Esophagus muscularis mucosa (tissue), 3 donors: ENCODE results near the gene MGAT5B.
"Not testable (repeated sequence)": the region's sequence is repeated elsewhere in the genome, so short reads cannot be mapped to it uniquely, and the experiment has no call there.

ENCODE experiments used
- POLR2A ChIP-seq: fragments of 450-650 bp; IDR thresholded peaks from one replicate; pipeline ENCODE4 v1.6.1; 2017; ENCODE audit warnings: antibody characterized with exemption, moderate library complexity, mild to moderate bottlenecking, low read depth
- POLR2AphosphoS5 ChIP-seq, 2 donors: sonication (generic); formaldehyde crosslinking; IDR thresholded peaks; one replicate each; pipeline ENCODE4 v1.6.1; 2017; ENCODE audit warnings: antibody characterized with exemption in 2 of 2
- TF ChIP-seq, protein P1 (sequence below), 3 experiments: fragments of 200-600 bp in 2 of 3; fragments of 450-650 bp in 1 of 3; sonication (generic) in 2 of 3; IDR thresholded peaks; one replicate each; pipeline ENCODE4 v1.5.1; 2017 to 2019; ENCODE audit warnings: antibody characterized with exemption in 3 of 3, mild to moderate bottlenecking in 2 of 3, moderate library complexity in 1 of 3

DNA sequence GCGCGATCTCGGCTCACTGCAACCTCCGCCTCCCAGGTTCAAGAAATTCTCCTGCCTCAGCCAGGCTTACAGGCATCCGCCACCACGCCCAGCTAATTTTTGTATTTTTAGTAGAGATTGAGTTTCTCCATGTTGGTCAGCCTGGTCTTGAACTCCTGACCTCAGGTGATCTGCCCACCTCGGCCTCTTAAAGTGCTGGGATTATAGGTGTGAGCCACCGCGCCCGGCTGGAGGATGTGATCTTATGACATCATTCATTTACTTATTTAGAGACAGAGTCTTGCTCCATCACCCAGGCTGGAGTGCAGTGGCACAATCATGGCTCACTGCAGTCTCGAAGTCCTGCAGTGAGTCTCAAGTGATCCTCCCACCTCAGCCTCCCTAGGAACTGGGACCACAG lies 19.0 kb upstream of the MGAT5B start:
- TF ChIP-seq, protein P1, sequence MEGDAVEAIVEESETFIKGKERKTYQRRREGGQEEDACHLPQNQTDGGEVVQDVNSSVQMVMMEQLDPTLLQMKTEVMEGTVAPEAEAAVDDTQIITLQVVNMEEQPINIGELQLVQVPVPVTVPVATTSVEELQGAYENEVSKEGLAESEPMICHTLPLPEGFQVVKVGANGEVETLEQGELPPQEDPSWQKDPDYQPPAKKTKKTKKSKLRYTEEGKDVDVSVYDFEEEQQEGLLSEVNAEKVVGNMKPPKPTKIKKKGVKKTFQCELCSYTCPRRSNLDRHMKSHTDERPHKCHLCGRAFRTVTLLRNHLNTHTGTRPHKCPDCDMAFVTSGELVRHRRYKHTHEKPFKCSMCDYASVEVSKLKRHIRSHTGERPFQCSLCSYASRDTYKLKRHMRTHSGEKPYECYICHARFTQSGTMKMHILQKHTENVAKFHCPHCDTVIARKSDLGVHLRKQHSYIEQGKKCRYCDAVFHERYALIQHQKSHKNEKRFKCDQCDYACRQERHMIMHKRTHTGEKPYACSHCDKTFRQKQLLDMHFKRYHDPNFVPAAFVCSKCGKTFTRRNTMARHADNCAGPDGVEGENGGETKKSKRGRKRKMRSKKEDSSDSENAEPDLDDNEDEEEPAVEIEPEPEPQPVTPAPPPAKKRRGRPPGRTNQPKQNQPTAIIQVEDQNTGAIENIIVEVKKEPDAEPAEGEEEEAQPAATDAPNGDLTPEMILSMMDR (IDR thresholded peaks at IDR 0.05), result not testable (repeated sequence)
- TF ChIP-seq POLR2AphosphoS5 (IDR thresholded peaks at IDR 0.05); POLR2A: not testable (repeated sequence)
